ENCODE results near the gene PRDM5. TPM values are rescaled to one million over a fixed set of nuclear protein-coding genes. Genes with fewer than 3 reads are reported as not detected.

The PRDM5 gene
- total RNA-seq, 4 donors from 2014 or later = 37.6 to 96.6 (median 52.6) TPM

DNA sequence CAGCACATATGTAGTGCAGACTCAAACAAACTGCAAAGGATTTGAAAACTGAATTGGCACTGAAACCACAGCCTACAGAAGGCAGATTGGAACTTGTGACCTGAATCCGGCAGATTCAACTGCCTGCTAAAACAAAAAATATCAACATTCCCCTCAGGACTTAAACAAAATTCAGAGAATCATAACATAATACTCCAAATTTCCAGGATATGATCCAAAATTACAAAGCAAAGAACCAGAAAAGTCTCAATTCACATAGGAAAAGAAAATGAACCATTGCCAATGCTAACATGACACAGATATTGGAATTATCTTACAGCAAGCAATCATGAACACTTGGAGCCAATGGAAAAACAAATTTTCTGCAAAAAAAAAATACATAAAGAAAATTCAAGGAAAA, 250.4 kb downstream of the PRDM5 start:
- Histone ChIP-seq H3K27ac (no peak overlapping the region), H3K36me3 (no peaks in the 10 kb centered on the region), H3K9me3 (peaks cover 0 to 10% of the 10 kb centered on the region in 2 donors), H3K4me1 (no peaks in the 10 kb centered on the region), H3K27me3 (no peaks in the 10 kb centered on the region), H3K4me3 (no peak overlapping the region)
- TF ChIP-seq POLR2A (IDR thresholded peaks at IDR 0.05) = no peak
- TF ChIP-seq, protein P1, sequence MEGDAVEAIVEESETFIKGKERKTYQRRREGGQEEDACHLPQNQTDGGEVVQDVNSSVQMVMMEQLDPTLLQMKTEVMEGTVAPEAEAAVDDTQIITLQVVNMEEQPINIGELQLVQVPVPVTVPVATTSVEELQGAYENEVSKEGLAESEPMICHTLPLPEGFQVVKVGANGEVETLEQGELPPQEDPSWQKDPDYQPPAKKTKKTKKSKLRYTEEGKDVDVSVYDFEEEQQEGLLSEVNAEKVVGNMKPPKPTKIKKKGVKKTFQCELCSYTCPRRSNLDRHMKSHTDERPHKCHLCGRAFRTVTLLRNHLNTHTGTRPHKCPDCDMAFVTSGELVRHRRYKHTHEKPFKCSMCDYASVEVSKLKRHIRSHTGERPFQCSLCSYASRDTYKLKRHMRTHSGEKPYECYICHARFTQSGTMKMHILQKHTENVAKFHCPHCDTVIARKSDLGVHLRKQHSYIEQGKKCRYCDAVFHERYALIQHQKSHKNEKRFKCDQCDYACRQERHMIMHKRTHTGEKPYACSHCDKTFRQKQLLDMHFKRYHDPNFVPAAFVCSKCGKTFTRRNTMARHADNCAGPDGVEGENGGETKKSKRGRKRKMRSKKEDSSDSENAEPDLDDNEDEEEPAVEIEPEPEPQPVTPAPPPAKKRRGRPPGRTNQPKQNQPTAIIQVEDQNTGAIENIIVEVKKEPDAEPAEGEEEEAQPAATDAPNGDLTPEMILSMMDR (IDR thresholded peaks at IDR 0.05) = no peak
- no peak for DNase-seq
- intact Hi-C loops (cut with DNase I; ENCODE audit: low total_unique reads) = no loop called here

DNA sequence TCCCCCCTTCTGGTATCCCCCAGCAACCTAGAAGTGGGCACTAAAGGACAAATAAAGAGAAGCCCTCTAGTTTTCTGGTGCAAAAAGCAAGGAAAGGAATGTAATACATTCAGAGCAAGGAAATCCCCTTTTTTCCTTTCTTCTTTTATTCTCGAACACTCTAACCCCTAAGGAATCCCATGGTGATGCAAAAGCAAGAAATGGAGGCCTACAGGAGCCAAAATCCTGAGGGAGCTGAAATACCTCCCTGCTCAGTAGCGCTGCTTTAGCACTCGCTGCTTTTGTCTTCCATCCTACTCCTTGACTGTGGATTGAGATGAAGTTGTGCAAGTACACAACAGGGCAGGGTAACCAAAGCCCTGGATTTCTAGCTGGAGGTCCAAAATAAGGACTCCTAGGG, 251.0 kb downstream of the PRDM5 start:
- no peaks in the 10 kb centered on the region for H3K36me3 ChIP-seq
- no peak for TF ChIP-seq POLR2A (IDR thresholded peaks at IDR 0.05)
- TF ChIP-seq, protein P1 (IDR thresholded peaks at IDR 0.05) = no peak
- no peak overlapping the region for H3K4me3 ChIP-seq
- no peak overlapping the region for H3K27ac ChIP-seq
- intact Hi-C loops (cut with DNase I; ENCODE audit: low total_unique reads) = no loop called here
- no peaks in the 10 kb centered on the region for H3K4me1 ChIP-seq
- H3K9me3 ChIP-seq = peaks cover 0 to 10% of the 10 kb centered on the region in 2 donors
- DNase-seq = no peak
- H3K27me3 ChIP-seq = no peaks in the 10 kb centered on the region

DNA sequence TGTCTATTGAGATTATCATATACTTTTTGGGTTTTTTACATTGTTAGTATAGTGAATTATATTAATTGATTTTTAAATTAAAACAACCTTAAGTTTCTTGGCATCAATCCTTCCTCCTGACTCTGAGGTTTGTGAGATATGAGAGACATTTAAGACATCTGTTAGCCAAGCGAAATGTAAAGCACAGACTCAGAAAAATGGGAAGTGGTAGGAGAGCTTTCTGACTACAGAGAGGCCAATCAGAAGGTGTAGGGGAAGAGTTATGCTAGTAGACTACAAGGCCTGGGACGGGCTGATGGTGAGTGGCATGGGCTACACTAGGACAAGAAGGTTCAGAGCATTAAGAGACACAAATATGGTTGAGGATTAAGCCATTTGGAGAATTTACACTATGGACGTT, 255.4 kb downstream of the PRDM5 start:
- Histone ChIP-seq H3K27ac (no peak overlapping the region), H3K27me3 (no peaks in the 10 kb centered on the region), H3K9me3 (no peaks in the 10 kb centered on the region), H3K4me3 (no peak overlapping the region), H3K4me1 (no peaks in the 10 kb centered on the region), H3K36me3 (no peaks in the 10 kb centered on the region)
- TF ChIP-seq POLR2A (IDR thresholded peaks at IDR 0.05) = no peak
- TF ChIP-seq, protein P1 (IDR thresholded peaks at IDR 0.05) = no peak
- DNase-seq = no peak
- intact Hi-C loops (cut with DNase I; ENCODE audit: low total_unique reads) = no loop called here

DNA sequence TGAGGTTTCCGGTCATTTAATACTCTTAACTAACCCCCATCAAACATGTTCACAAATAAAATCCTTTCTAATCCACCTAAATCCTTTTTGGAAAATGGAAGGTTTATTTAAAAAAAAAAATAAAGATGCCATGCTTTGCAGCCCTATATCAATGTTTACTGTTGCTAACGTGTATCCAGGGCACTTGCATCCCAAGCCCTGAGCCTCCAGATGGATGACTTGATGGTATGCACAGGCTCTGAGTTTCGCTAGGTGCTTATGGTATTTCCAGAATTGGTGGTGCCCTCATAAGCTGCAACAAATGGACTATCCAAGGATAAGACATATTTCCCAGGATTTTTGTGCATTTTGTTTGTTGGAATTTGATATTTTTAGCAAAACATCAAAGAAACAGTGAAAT, 257.7 kb downstream of the PRDM5 start:
- intact Hi-C loops (cut with DNase I; ENCODE audit: low total_unique reads) = no loop called here
- Histone ChIP-seq H3K36me3 (no peaks in the 10 kb centered on the region), H3K4me1 (no peaks in the 10 kb centered on the region), H3K27ac (no peak overlapping the region), H3K9me3 (no peaks in the 10 kb centered on the region), H3K4me3 (no peak overlapping the region), H3K27me3 (no peaks in the 10 kb centered on the region)
- TF ChIP-seq, protein P1 (IDR thresholded peaks at IDR 0.05) = no peak
- no peak for TF ChIP-seq POLR2A (IDR thresholded peaks at IDR 0.05)
- no peak for DNase-seq

DNA sequence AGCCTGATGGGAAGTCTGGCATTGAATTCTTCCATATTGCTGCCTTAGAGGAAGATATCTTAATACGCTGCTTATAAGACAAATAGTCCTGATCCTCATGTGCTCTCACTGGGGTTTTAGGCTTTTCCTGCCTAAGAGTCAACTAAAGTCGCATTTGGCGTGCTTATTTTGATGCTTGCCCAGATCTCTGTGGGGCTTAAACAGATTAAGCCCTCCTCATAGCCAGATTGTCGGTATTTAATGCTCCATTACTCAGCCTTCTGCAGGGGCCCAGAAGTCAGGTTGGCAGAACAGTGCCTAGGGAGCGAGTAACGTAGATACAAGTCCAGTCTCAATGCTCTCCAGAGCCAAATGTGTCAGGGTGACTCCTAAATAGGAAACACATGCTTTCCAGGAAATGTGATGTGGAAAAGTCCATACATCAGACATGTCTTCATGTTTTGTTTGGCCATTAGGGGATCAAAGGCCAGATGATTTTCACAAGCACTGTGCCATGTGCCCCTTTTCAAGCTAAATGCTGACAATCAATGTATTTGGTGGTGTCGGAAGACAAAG, 262.8 kb downstream of the PRDM5 start:
- intact Hi-C loops (cut with DNase I; ENCODE audit: low total_unique reads) = no loop called here
- H3K27ac ChIP-seq = no peak overlapping the region
- TF ChIP-seq, protein P1 (IDR thresholded peaks at IDR 0.05) = no peak
- no peak for TF ChIP-seq POLR2A (IDR thresholded peaks at IDR 0.05)

More for the DNA sequence above, 262.8 kb downstream of the PRDM5 start:
- H3K27me3 ChIP-seq = no peaks in the 10 kb centered on the region
- H3K4me3 ChIP-seq = no peak overlapping the region
- no peak for DNase-seq
- H3K36me3 ChIP-seq = no peaks in the 10 kb centered on the region
- no peaks in the 10 kb centered on the region for H3K9me3 ChIP-seq
- no peaks in the 10 kb centered on the region for H3K4me1 ChIP-seq
